Measurements from ENCODE around the gene SETBP1.

- TF ChIP-seq POLR2AphosphoS5 (IDR thresholded peaks at IDR 0.05; ENCODE audit: borderline replicate concordance, low read depth, low read length) (no peak), FOXP2 (optimal IDR thresholded peaks at IDR 0.05; ENCODE audit: control extremely low read depth, extremely low read length, insufficient read depth) (no peak), EZH2 (IDR thresholded peaks at IDR 0.05) (no peak)
Observed at GRCh38 chr18:44742718-44743311, 62.1 kb downstream of the SETBP1 start.

Measured in SK-N-MC (cell line).